Calu3 (cell line): ENCODE measurements around the gene MB21D2. TPM values are rescaled to one million over a fixed set of nuclear protein-coding genes. Genes with fewer than 3 reads are reported as not detected.

ENCODE experiments used
- BruUV-seq: library from RNA; stranded (reverse); fragments of 400-500 nt; replicated peaks from 2 replicates; lab custom pipeline; 2021; lab: Mats Ljungman, UMichigan
- CTCF ChIA-PET: fragments of 300-600 bp; sonication (Branson Sonifier 250); formaldehyde crosslinking; loops from one replicate; lab custom pipeline; 2022; ENCODE audit warnings: antibody characterized with exemption; lab: Charles Lee
- DNase-seq: peaks from one replicate; pipeline ENCODE4 v3.0.0; 2022
- H3K27ac Mint-ChIP-seq: one replicate; pipeline ENCODE4 v1.8.0; 2022; ENCODE audit warnings: mixed read lengths; ENCODE audit not compliant: unreplicated experiment
- H3K27me3 Mint-ChIP-seq: one replicate; pipeline ENCODE4 v1.8.0; 2022; ENCODE audit warnings: mixed read lengths; ENCODE audit not compliant: unreplicated experiment
- H3K36me3 Mint-ChIP-seq: one replicate; pipeline ENCODE4 v1.8.0; 2022; ENCODE audit warnings: mild to moderate bottlenecking, moderate library complexity, mixed read lengths; ENCODE audit not compliant: insufficient read depth, unreplicated experiment
- H3K4me1 Mint-ChIP-seq: one replicate; pipeline ENCODE4 v1.8.0; 2022; ENCODE audit warnings: mild to moderate bottlenecking, low read depth, mixed read lengths; ENCODE audit not compliant: unreplicated experiment
- H3K4me3 Mint-ChIP-seq: one replicate; pipeline ENCODE4 v1.8.0; 2022; ENCODE audit warnings: mild to moderate bottlenecking, low read depth, moderate library complexity, mixed read lengths; ENCODE audit not compliant: unreplicated experiment
- H3K9me3 Mint-ChIP-seq: one replicate; pipeline ENCODE4 v1.8.0; 2022; ENCODE audit warnings: low read depth, mixed read lengths; ENCODE audit not compliant: unreplicated experiment
- intact Hi-C: fragments of 100-400 bp; cut with micrococcal nuclease; formaldehyde crosslinking; loops from one replicate; pipeline ENCODE4 v1.10.0; 2022; ENCODE audit not compliant: unreplicated experiment
- total RNA-seq: library from RNA; stranded (reverse); gene quantifications from 2 replicates; pipeline ENCODE4 v1.2.3, GENCODE V29; 2022
- TF ChIP-seq, protein P1 (sequence below): fragments of 200-600 bp; IDR thresholded peaks from one replicate; pipeline ENCODE4 v1.8.0; 2022; ENCODE audit warnings: antibody characterized with exemption; ENCODE audit not compliant: unreplicated experiment

The MB21D2 gene
- total RNA-seq, 1 experiment from 2014 or later: 11.9 TPM

- Mint-ChIP-seq H3K36me3 (no peaks in the 10 kb centered on the region), H3K27ac (peak overlapping the region; percentile 65)
- intact Hi-C loops: no loop called here
Observed at GRCh38 chr3:192957441-192958021, 39.9 kb upstream of the MB21D2 start.

DNA sequence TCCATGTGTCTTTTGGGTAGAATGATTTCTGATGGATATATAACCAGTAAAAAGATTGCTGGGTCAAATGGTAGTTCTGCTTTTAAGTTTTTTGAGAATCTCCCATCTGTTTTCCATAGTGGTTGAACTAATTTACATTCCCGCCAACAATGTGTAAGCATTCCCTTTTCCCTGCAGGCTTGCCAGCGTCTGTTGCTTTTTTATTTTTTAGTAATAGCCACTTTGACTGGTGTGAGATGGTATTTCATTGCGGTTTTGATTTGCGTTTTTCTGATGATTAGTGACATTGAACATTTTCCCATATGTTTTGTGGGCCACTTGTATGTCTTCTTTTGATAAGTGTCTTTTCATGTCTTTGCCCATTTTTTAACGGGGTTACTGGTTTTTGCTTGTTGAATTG lies 36.3 kb upstream of the MB21D2 start:
- H3K4me3 Mint-ChIP-seq: no peak overlapping the region
- H3K27me3 Mint-ChIP-seq: no peaks in the 10 kb centered on the region
- DNase-seq: no peak
- TF ChIP-seq, protein P1, sequence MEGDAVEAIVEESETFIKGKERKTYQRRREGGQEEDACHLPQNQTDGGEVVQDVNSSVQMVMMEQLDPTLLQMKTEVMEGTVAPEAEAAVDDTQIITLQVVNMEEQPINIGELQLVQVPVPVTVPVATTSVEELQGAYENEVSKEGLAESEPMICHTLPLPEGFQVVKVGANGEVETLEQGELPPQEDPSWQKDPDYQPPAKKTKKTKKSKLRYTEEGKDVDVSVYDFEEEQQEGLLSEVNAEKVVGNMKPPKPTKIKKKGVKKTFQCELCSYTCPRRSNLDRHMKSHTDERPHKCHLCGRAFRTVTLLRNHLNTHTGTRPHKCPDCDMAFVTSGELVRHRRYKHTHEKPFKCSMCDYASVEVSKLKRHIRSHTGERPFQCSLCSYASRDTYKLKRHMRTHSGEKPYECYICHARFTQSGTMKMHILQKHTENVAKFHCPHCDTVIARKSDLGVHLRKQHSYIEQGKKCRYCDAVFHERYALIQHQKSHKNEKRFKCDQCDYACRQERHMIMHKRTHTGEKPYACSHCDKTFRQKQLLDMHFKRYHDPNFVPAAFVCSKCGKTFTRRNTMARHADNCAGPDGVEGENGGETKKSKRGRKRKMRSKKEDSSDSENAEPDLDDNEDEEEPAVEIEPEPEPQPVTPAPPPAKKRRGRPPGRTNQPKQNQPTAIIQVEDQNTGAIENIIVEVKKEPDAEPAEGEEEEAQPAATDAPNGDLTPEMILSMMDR: no peak
- BruUV-seq: no TSS peak
- H3K4me1 Mint-ChIP-seq: peaks cover 31% of the 10 kb centered on the region
- no peaks in the 10 kb centered on the region for H3K9me3 Mint-ChIP-seq
- H3K36me3 Mint-ChIP-seq: no peaks in the 10 kb centered on the region
- CTCF ChIA-PET: no interaction called here
- H3K27ac Mint-ChIP-seq: no peak overlapping the region
- intact Hi-C loops: no loop called here

More at GRCh38 chr3:192957441-192958021, 39.9 kb upstream of the MB21D2 start:
- H3K4me1 Mint-ChIP-seq: peaks cover 33% of the 10 kb centered on the region
- H3K9me3 Mint-ChIP-seq: no peaks in the 10 kb centered on the region
- H3K27me3 Mint-ChIP-seq: no peaks in the 10 kb centered on the region
- peak; percentile 45 for DNase-seq
- BruUV-seq: no TSS peak
- CTCF ChIA-PET: interaction anchor here (0.7 to 2.0 kb wide), 3 partner anchors 10 to 40 kb away, joined by 3 to 6 read pairs (median 6); partner anchors contain the start of gene MB21D2
- H3K4me3 Mint-ChIP-seq: peak overlapping the region; percentile 30
- TF ChIP-seq, protein P1: no peak

- TF ChIP-seq, protein P1: no peak
- intact Hi-C loops: no loop called here
- no peak overlapping the region for H3K27ac Mint-ChIP-seq
- H3K4me1 Mint-ChIP-seq: peaks cover 10% of the 10 kb centered on the region
- DNase-seq: no peak
- no TSS peak for BruUV-seq
- H3K9me3 Mint-ChIP-seq: no peaks in the 10 kb centered on the region
- CTCF ChIA-PET: interaction anchor here (2.4 kb wide), 1 partner anchor 10 kb away, joined by 6 read pairs; no protein-coding TSS in a partner anchor
- H3K4me3 Mint-ChIP-seq: no peak overlapping the region
- no peaks in the 10 kb centered on the region for H3K36me3 Mint-ChIP-seq
- H3K27me3 Mint-ChIP-seq: no peaks in the 10 kb centered on the region
Observed at GRCh38 chr3:192947421-192947820, 29.8 kb upstream of the MB21D2 start.

DNA sequence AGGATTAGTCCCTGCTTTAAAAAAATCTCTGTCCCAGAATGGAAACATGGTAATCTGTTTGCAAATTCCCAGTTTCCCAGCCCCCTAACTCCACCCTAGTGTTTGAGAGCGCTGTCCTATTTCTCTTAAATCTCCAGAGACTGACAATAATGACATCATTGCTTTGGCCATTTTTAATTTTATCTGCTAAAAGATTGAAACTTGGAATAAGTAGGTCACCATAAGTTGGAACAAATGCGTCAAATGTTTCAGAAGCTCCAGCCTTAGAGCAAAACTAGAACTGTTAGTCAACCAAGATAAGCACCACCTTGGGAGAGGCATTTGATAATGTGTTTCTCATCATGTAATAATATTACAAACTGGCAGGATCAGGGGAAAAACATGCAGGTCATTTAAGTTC lies 25.7 kb upstream of the MB21D2 start:
- BruUV-seq: no TSS peak
- CTCF ChIA-PET: interaction anchor here (2.2 kb wide), 1 partner anchor 26 kb away, joined by 6 read pairs; the partner anchor contains the start of gene MB21D2

More for the DNA sequence above, 25.7 kb upstream of the MB21D2 start:
- H3K27me3 Mint-ChIP-seq: no peaks in the 10 kb centered on the region
- no peak for DNase-seq
- H3K4me1 Mint-ChIP-seq: peaks cover 10% of the 10 kb centered on the region
- H3K36me3 Mint-ChIP-seq: no peaks in the 10 kb centered on the region
- intact Hi-C loops: no loop called here
- H3K9me3 Mint-ChIP-seq: no peaks in the 10 kb centered on the region
- no peak overlapping the region for H3K4me3 Mint-ChIP-seq
- TF ChIP-seq, protein P1: no peak
- H3K27ac Mint-ChIP-seq: no peak overlapping the region
